BE2C (cell line): ENCODE data around the gene PRKN.

ENCODE experiments used
- DNase-seq: peaks from one replicate; pipeline ENCODE4 v3.0.0-alpha.2; 2020
- H3K27me3 ChIP-seq: fragments of 250-450 bp; sonication (Bioruptor Pico); 2 replicates; pipeline ENCODE4 v1.5.1; 2020; ENCODE audit warnings: mild to moderate bottlenecking
- H3K36me3 ChIP-seq: fragments of 250-450 bp; sonication (Bioruptor Pico); 2 replicates; pipeline ENCODE4 v1.5.1; 2020; ENCODE audit warnings: mild to moderate bottlenecking
- H3K4me1 ChIP-seq: fragments of 250-450 bp; sonication (Bioruptor Pico); 2 replicates; pipeline ENCODE4 v1.5.1; 2020
- H3K4me3 ChIP-seq: 2 replicates; pipeline ENCODE4 v1.5.1; 2011; ENCODE audit warnings: low read depth, low read length
- H3K9me3 ChIP-seq: fragments of 250-450 bp; sonication (Bioruptor Pico); 2 replicates; pipeline ENCODE4 v1.5.1; 2020
- TF ChIP-seq, protein P1 (sequence below): IDR thresholded peaks from 2 replicates; pipeline ENCODE4 v1.5.1; 2012; ENCODE audit warnings: mild to moderate bottlenecking, low read depth, low read length

Gene PRKN

DNA sequence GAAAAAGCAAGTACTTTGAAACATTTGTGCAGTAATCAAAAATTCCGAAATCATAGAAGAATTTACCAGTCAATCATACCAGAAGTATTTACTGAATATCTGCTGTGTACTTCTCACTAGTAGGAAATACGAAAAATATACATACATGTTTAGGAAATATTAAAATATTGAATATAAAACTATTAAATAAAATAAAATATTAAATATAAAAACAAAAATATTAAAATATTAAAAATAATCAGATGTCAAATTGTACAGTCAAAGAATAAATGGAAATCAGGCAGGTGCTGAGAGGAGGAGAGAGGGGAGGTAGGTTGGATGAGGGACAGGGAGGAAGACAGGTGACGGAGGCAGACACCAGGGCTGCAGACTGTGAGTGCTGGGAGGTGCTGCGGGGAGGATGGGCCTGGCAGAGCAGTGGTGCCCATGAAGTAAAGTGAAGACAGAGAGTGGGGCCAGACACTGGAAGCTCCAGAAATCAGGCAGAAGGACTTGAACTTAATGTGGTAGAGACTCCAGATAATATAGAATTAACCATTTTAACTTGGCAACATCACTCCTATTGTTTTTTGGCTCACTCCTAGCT is 55.9 kb downstream of the PRKN start:
- no peaks in the 10 kb centered on the region for H3K27me3 ChIP-seq
- TF ChIP-seq, protein P1, sequence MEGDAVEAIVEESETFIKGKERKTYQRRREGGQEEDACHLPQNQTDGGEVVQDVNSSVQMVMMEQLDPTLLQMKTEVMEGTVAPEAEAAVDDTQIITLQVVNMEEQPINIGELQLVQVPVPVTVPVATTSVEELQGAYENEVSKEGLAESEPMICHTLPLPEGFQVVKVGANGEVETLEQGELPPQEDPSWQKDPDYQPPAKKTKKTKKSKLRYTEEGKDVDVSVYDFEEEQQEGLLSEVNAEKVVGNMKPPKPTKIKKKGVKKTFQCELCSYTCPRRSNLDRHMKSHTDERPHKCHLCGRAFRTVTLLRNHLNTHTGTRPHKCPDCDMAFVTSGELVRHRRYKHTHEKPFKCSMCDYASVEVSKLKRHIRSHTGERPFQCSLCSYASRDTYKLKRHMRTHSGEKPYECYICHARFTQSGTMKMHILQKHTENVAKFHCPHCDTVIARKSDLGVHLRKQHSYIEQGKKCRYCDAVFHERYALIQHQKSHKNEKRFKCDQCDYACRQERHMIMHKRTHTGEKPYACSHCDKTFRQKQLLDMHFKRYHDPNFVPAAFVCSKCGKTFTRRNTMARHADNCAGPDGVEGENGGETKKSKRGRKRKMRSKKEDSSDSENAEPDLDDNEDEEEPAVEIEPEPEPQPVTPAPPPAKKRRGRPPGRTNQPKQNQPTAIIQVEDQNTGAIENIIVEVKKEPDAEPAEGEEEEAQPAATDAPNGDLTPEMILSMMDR, result no peak
- DNase-seq, result no peak
- H3K4me1 ChIP-seq, result no peaks in the 10 kb centered on the region
- no peaks in the 10 kb centered on the region for H3K36me3 ChIP-seq
- H3K9me3 ChIP-seq, result no peaks in the 10 kb centered on the region
- no peak overlapping the region for H3K4me3 ChIP-seq

GRCh38 chr6:162670345-162670744 is 57.2 kb downstream of the PRKN start:
- H3K4me3 ChIP-seq, result no peak overlapping the region
- no peak for DNase-seq
- no peaks in the 10 kb centered on the region for H3K27me3 ChIP-seq
- TF ChIP-seq, protein P1, result no peak
- no peaks in the 10 kb centered on the region for H3K4me1 ChIP-seq
- H3K36me3 ChIP-seq, result no peaks in the 10 kb centered on the region
- no peaks in the 10 kb centered on the region for H3K9me3 ChIP-seq

DNA sequence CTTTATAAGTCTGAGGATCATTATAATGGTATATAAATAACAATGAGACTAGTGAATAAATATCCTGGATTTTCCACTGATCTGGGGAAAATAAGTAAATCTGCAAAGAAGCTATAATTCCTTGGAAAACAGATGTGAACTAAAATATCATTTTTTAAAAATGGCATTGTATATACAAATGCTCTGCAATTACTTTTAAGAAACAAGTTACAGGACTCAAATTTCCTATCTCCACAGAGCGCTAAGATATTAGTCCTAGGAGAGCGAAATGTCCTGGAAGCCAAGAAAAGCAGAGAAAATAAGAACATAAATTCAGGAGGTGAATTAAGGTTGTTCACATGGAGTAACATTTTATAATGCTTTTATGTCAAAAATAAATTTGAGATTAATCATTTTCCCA is 61.3 kb downstream of the PRKN start:
- H3K4me3 ChIP-seq, result no peak overlapping the region
- H3K36me3 ChIP-seq, result no peaks in the 10 kb centered on the region
- H3K4me1 ChIP-seq, result no peaks in the 10 kb centered on the region
- no peak for DNase-seq
- TF ChIP-seq, protein P1, result no peak
- no peaks in the 10 kb centered on the region for H3K9me3 ChIP-seq
- H3K27me3 ChIP-seq, result no peaks in the 10 kb centered on the region

- no peak for DNase-seq
- no peak overlapping the region for H3K4me3 ChIP-seq
- no peaks in the 10 kb centered on the region for H3K27me3 ChIP-seq
- no peaks in the 10 kb centered on the region for H3K9me3 ChIP-seq
- TF ChIP-seq, protein P1, result no peak
- H3K36me3 ChIP-seq, result no peaks in the 10 kb centered on the region
- 0 out of 2 replicates have a peak, but pooled peaks cover 3% of the 10 kb centered on the region for H3K4me1 ChIP-seq
Measured at GRCh38 chr6:162653808-162654207, 73.8 kb downstream of the PRKN start.

DNA sequence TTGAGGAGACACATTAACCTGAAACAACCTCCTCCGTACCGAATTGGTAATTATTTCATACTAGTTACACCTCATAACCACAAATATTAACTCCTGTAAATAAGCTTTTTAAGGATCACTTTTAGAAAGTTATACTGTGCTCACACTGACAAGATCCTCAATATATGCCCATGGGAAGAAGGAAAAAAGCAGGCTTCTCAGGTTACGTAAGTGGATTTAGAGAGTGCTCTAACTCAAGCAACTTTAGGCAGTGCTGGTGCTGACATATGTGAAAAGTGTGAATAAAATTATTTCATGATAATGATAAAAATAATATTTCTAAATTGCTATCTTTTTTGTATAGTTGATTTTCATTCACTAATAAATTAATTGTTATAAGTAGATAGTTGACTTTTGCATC is 76.1 kb downstream of the PRKN start:
- Histone ChIP-seq H3K4me1 (0 out of 2 replicates have a peak, but pooled peaks cover 3% of the 10 kb centered on the region), H3K27me3 (no peaks in the 10 kb centered on the region), H3K36me3 (no peaks in the 10 kb centered on the region), H3K4me3 (no peak overlapping the region), H3K9me3 (no peaks in the 10 kb centered on the region)
- TF ChIP-seq, protein P1, result no peak
- DNase-seq, result no peak

- Histone ChIP-seq H3K4me3 (no peak overlapping the region), H3K27me3 (no peaks in the 10 kb centered on the region), H3K36me3 (no peaks in the 10 kb centered on the region), H3K4me1 (0 out of 2 replicates have a peak, but pooled peaks cover 3% of the 10 kb centered on the region), H3K9me3 (no peaks in the 10 kb centered on the region)
- DNase-seq, result no peak
- TF ChIP-seq, protein P1, result no peak
Measured at GRCh38 chr6:162649271-162649670, 78.3 kb downstream of the PRKN start.
